GM23338 (cell line): ENCODE measurements around the gene KCNJ6.

ENCODE experiments used
- CTCF ChIP-seq, 2 experiments: fragments of 200-600 bp in 1 of 2; sonication (generic) in 1 of 2; conservative IDR thresholded peaks; 2 replicates each; pipeline versions ENCODE4 v1.5.1 to v1.6.1; 2016 to 2017; ENCODE audit warnings: antibody characterized with exemption in 2 of 2, low read depth in 2 of 2, mild to moderate bottlenecking in 2 of 2, moderate library complexity in 1 of 2
- ETS1 ChIP-seq: IDR thresholded peaks from 2 replicates; pipeline ENCODE4 v1.6.1; 2016; ENCODE audit warnings: antibody characterized with exemption
- EZH2 ChIP-seq: fragments of 200-600 bp; sonication (generic); IDR thresholded peaks from one replicate; pipeline ENCODE4 v1.8.0; 2017; ENCODE audit warnings: antibody characterized with exemption, mild to moderate bottlenecking, low read depth; ENCODE audit not compliant: unreplicated experiment
- EZH2phosphoT487 ChIP-seq: fragments of 200-600 bp; sonication (generic); IDR thresholded peaks from one replicate; pipeline ENCODE4 v1.8.1; 2018; ENCODE audit warnings: antibody characterized with exemption; ENCODE audit not compliant: unreplicated experiment
- POLR2AphosphoS5 ChIP-seq: IDR thresholded peaks from 2 replicates; pipeline ENCODE4 v1.6.1; 2016; ENCODE audit warnings: antibody characterized with exemption, low read depth
- REST ChIP-seq: IDR thresholded peaks from one replicate; pipeline ENCODE4 v1.6.1; 2018; ENCODE audit warnings: antibody characterized with exemption; ENCODE audit not compliant: unreplicated experiment
- STAT1 ChIP-seq: IDR thresholded peaks from one replicate; pipeline ENCODE4 v1.6.1; 2016; ENCODE audit warnings: antibody characterized with exemption; ENCODE audit not compliant: unreplicated experiment

- TF ChIP-seq CTCF (conservative IDR thresholded peaks at IDR 0.05; ENCODE audit: low read depth in 2 of 2) (no peak), EZH2phosphoT487 (no peak), POLR2AphosphoS5 (no peak), ETS1 (no peak), EZH2 (no peak), STAT1 (no peak), REST (no peak)
Observed at GRCh38 chr21:37845535-37845934, 70.7 kb downstream of the KCNJ6 start.
